ENCODE results near the gene NEK10.
A peak's percentile ranks its signal among the peaks of the same experiment; 100 is the strongest.

The NEK10 gene

DNA sequence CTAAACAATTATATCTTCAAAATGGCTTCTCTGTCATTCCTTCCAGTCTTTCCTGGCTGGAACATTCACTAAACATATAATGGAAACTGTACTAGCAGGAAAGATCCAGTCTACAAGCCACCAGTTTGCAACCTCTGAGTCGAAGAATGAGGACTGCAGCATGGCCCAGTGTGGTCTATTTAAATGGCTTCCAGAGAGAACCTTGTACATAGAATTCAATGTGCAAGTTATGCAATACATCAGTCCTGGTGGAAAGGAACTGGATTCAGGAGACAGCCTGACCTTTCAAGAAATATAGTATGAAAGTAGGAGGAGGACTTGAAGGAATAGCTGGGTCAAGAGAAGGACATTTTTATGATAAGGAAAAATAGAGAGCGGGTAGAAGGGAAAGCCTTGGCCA is 49.9 kb downstream of the NEK10 start:
- DNase-seq (ENCODE audit: low read depth, low spot score) = no peak
- no peak for TF ChIP-seq CTCF (IDR thresholded peaks at IDR 0.05; ENCODE audit: low read depth, low read length)
- no peak overlapping the region for H3K4me3 ChIP-seq (ENCODE audit: low read depth, low read length)
- in situ Hi-C loops (cut with HindIII; ENCODE audit: low sequenced_read_pairs) = no loop called here

DNA sequence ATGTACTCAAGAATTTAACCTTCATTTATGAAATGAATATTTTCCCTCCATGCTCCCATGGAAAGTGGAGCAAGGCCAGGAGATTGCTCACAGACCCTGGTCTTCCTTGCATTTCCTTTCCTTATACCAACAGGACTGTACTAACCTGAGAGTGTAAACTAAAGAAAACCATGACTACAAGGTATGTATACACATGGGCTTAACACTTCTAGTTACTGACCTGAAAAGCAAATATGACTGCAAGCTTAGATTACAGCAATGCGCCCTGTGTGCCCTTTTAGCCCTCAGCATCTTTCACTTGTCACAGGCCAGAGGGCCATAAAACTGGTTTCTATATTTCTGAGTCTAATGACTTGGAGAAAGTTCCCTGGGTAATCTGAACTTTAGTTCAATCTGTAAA is 52.1 kb downstream of the NEK10 start:
- TF ChIP-seq CTCF (IDR thresholded peaks at IDR 0.05; ENCODE audit: low read depth, low read length) = no peak
- no peak overlapping the region for H3K4me3 ChIP-seq (ENCODE audit: low read depth, low read length)
- no peak for DNase-seq (ENCODE audit: low read depth, low spot score)
- in situ Hi-C loops (cut with HindIII; ENCODE audit: low sequenced_read_pairs) = no loop called here

GRCh38 chr3:27315003-27315402 is 54.2 kb downstream of the NEK10 start:
- TF ChIP-seq CTCF (IDR thresholded peaks at IDR 0.05; ENCODE audit: low read depth, low read length) = no peak
- DNase-seq (ENCODE audit: low read depth, low spot score) = no peak
- in situ Hi-C loops (cut with HindIII; ENCODE audit: low sequenced_read_pairs) = no loop called here
- no peak overlapping the region for H3K4me3 ChIP-seq (ENCODE audit: low read depth, low read length)

GRCh38 chr3:27312044-27312668 is 57.0 kb downstream of the NEK10 start:
- TF ChIP-seq CTCF (IDR thresholded peaks at IDR 0.05; ENCODE audit: low read depth, low read length) = peak; percentile 71
- in situ Hi-C loops (cut with HindIII; ENCODE audit: low sequenced_read_pairs) = no loop called here
- DNase-seq (ENCODE audit: low read depth, low spot score) = peak; percentile 79
- no peak overlapping the region for H3K4me3 ChIP-seq (ENCODE audit: low read depth, low read length)

DNA sequence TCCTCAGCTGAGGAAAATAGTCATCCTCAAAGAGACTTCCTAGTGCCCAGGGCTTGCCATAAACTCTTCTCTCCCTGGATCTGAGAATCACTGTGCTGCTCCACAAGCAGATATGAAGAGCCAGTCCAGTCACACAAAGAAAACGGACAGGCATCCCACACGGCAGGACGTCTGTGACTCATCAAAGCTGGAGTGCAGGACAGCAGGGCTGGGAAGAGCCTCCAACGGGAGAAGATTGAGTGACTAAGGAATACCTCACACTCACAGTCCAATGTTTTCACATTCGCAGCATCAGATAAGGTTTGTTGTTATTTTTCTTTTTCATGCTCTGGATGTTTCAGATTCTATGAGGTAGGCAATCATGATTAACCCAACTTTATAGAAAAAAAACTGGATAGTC is 57.8 kb downstream of the NEK10 start:
- TF ChIP-seq CTCF (IDR thresholded peaks at IDR 0.05; ENCODE audit: low read depth, low read length) = no peak
- peak; percentile 94 for DNase-seq (ENCODE audit: low read depth, low spot score)
- in situ Hi-C loops (cut with HindIII; ENCODE audit: low sequenced_read_pairs) = no loop called here
- no peak overlapping the region for H3K4me3 ChIP-seq (ENCODE audit: low read depth, low read length)

- TF ChIP-seq CTCF (IDR thresholded peaks at IDR 0.05; ENCODE audit: low read depth, low read length) = no peak
- no peak overlapping the region for H3K4me3 ChIP-seq (ENCODE audit: low read depth, low read length)
- DNase-seq (ENCODE audit: low read depth, low spot score) = no peak
- in situ Hi-C loops (cut with HindIII; ENCODE audit: low sequenced_read_pairs) = no loop called here
Measured at GRCh38 chr3:27310688-27311087, 58.5 kb downstream of the NEK10 start.

DNA sequence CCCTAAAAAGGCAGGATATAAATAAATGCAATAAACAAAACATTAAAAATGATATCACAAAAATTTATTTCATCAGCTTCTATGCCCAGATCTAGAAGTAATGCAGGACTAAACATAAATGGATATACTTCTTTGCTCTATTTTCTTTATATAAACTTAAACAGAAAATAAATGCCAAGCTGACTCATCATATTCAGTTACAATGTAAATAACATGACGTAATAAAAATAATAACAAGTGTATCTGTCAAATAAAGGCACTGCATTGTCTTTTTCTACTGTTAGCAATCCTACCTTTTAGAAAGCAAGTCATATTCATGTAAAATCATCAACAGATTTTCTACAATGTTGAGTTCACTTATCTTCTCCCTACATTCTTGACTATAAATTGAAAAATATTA is 61.6 kb downstream of the NEK10 start:
- DNase-seq (ENCODE audit: low read depth, low spot score) = no peak
- no peak for TF ChIP-seq CTCF (IDR thresholded peaks at IDR 0.05; ENCODE audit: low read depth, low read length)
- in situ Hi-C loops (cut with HindIII; ENCODE audit: low sequenced_read_pairs) = no loop called here
- no peak overlapping the region for H3K4me3 ChIP-seq (ENCODE audit: low read depth, low read length)

Data from astrocyte of the spinal cord (primary cell).